GM12874 (cell line): ENCODE measurements around the gene ABCD4.

Experiments
- CTCF ChIP-seq: IDR thresholded peaks from 2 replicates; pipeline ENCODE4 v1.5.1; 2011; ENCODE audit warnings: low read depth, mild to moderate bottlenecking, control low read depth, low read length, moderate library complexity; ENCODE audit not compliant: insufficient read depth

Gene ABCD4

DNA sequence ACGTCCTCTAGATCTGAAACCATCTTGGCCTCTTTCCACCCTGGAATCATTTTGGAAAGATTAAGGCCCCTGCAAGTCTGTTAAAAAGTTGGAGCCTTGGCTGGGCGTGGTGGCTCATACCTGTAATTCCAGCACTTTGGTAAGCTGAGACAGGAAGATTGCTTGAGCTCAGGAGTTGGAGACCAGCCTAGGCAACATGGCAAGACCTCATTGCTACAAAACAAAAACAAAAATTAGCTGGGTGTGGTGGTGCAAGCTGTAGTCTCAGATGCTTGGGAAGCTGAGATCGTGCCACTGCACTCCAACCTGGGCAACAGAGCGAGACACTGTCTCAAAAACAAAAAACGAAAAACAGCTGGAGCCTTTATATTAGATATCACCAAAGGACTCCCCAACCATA lies 10.9 kb upstream of the ABCD4 start:
- no peak for TF ChIP-seq CTCF

DNA sequence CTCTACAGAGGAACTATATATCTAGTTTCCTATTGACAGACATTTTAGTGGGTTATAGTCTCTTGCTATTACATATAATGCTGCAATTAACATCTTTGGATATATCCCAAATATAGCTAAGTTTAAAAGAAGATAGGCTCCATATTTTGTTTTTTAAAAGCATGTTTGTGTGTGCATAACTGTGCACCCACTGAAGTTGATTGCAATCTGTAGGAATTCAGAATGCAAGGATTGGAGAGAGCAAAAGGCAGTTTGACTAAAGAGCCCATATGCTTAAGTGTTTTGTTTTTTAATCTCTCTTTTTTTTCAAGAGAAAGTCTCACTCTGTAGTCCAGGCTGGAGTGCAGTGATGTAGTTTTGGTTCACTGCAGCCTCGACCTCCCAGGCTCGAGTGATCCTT lies 9.4 kb upstream of the ABCD4 start:
- no peak for TF ChIP-seq CTCF

GRCh38 chr14:74309125-74310022 lies 6.6 kb upstream of the ABCD4 start:
- no peak for TF ChIP-seq CTCF

- no peak for TF ChIP-seq CTCF
Observed at GRCh38 chr14:74308695-74309094, 6.0 kb upstream of the ABCD4 start.

DNA sequence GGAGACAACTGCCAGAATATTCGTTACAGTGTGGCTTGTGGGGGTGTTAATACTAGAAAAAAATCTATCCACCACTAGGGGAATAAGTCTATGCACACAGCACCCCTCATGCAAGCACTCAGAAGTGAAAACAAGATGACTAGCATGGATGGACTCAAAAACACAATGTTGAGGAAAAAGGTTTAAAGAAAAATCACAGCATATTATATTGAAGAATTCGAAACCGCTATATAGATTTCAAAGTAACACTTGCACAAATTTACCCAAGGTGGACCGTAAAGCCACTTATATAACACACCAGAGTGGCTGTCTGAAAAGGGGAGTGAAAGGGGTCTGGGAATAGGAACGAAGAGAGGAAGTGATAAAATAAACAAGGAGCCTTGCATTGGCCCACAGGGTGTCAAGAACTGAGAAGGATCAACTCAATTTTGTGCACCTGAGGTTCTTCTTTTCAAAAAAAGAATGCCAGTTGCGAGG lies 544 bp downstream of the ABCD4 start:
- peak; percentile 51 for TF ChIP-seq CTCF

DNA sequence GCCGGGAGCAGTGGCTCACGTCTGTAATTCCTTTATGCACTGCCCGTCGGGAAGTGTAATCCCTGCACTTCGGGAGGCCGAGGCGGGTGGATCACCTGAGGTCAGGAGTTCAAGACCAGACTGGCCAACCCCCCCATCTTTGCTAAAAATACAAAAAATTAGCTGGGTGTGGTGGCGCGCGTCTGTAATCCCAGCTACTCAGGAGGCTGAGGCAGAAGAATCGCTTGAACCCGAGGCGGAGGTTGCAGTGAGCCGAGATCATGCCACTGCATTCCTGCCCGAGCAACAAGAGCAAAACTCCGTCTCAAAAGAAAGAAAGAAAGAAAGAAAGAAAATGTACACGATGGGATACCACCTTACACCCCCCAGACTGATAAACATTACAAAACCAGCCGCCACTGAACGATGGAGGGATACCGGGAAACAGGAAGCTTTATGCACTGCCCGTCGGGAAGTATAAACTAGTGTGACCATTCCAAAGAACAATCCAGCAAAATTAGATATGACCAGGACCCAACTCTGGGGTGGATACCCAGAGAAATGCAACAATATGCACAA lies 1.1 kb downstream of the ABCD4 start:
- no peak for TF ChIP-seq CTCF

DNA sequence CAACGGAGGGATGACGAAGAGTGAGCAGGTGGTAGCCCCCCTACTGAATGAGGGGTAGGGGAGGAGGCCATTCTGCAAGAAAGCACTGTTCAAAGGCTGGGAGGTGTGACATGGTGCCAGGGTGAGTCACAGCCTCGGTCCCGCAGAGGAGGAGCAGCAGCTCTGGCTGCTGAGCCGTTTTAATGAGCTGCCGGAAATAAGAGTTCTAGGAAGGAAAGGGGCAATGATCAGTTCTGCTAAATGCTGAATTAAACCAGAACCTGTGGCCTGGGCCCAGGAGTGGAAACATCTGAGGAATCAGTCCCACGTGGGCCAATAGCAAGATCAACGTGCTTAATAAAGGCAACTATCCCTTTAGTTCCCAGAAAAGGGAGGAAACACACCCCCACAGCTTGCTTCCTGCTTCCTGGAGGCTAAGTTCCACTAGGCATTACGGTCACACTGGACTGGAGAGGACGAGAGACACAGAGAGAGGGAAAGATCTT lies 3.6 kb downstream of the ABCD4 start:
- TF ChIP-seq CTCF: no peak
